Erythroblast (primary cell): ENCODE measurements around the gene MUS81.

Experiments used
- GATA1 ChIP-seq: IDR thresholded peaks from 2 replicates; pipeline ENCODE4 v1.6.1; 2011; ENCODE audit warnings: low read depth, mild to moderate bottlenecking, control low read depth, low read length, moderate library complexity
- POLR2A ChIP-seq: IDR thresholded peaks from 2 replicates; pipeline ENCODE4 v1.6.1; 2011; ENCODE audit warnings: mild to moderate bottlenecking, low read length

GRCh38 chr11:65884716-65885092 is 24.5 kb downstream of the MUS81 start:
- no peak for TF ChIP-seq POLR2A
- no peak for TF ChIP-seq GATA1
